COR-L47 (cell line): Measurements from ENCODE around the gene SHMT1.
"Not testable (repeated sequence)": the region's sequence is repeated elsewhere in the genome, so short reads cannot be mapped to it uniquely, and the experiment has no call there.

Source experiments
- DNase-seq: peaks from one replicate; lab custom pipeline; 2025; lab: John Stamatoyannopoulos, UW

The SHMT1 gene

DNA sequence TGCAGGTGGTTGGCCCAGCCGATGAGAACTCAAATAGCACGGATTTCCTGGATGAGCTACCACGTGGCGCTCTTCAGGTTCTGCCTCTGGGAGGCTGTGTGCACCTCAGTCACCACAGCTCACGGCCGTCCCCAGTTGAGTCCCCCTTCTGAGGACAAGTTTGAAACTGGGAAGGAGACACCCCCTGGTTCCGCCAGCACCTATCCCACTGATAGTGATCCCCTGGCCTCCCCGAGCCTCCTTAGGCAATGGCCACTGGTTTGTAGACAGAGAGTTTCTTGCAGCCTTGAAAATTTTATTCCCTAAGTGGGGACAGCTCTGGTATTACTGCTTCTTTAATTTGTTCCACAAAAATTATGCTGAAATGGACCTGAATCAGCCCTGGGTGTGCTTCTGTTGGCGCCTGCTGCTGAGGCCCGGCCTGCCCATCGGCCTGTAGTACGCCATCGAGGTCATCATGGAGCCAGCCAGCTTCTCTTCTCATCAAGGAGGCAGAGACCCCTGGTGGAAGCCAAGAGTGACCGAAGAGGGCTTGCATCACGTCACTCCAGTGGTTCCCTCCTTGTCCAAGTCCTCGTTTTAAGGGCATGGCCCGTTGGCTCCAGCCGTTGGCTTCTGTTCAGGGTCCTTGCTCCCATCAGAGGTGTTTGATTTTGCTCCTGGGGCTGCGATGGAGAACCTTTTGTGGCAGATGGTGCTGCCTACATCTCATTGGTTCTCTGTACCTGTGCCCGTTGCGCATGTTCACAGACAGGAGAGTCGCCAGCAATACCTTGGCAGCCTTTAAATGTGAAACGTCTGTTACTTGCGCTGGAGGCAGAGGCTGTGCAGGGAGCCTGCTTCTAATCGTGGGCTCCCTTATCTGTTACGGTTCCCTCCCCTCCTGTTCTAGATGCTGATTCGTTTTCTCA, 39.0 kb downstream of the SHMT1 start:
- no peak for DNase-seq

GRCh38 chr17:18323507-18324139, 39.7 kb downstream of the SHMT1 start:
- DNase-seq, result no peak

- no peak for DNase-seq
These were observed 40.3 kb downstream of the SHMT1 start for GRCh38 chr17:18323007-18323406.

GRCh38 chr17:18322522-18322921, 40.8 kb downstream of the SHMT1 start:
- no peak for DNase-seq

GRCh38 chr17:18321309-18321708, 42.0 kb downstream of the SHMT1 start:
- no peak for DNase-seq

DNA sequence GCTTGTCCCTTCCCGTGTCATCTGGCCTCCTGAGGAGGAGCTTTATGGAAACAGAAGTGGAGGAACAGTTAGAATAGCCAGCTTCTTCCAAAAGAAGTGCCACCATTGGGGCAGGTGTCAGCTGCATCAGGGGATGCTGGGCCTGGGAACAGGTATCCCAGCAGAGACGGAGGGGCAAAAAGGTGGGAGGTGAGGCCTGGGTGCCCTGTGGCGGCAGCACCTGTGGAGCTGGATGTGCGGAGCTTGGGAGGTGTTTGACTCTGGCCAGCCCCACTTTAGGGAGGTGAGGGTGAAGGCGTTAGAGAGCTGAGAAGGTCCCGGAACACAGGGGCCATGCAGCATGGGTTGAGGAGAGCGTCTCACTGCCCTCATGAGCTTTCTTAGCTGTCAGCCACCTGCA, 43.0 kb downstream of the SHMT1 start:
- DNase-seq, result no peak

- DNase-seq, result peak; percentile 15
These were observed 43.6 kb downstream of the SHMT1 start for GRCh38 chr17:18319604-18320256.

DNA sequence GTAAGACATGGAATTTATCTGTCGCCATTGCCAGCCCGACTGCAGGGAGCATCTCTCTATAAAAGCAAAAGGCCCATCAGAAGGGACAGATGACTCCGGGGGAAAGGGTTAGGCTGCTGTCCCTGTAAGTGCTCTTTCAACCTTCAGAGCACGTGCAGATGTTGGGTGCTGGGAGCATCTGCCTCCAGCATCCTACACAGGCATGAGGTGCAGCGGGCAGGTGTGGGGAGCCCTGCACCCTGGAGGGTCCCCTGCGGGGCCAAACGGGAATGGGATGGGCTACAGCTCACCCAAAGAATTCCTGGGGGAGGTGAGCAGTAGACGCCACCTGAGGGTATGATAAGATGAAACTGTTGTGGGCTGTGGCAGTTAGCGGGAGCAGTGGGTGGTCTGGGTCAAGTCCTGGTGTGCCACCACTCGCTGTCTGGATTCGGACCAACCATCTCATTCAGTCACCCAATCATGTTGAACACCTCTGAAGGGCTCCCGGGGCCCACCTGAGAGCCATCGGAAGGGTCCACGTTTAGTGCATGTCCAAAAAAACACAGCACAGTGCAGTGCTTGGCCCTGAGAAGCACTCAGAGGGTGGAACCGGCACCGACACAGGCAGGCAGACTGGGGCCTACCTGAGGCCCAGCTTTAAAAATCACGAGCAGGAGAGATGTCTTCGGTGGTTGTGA, 44.4 kb downstream of the SHMT1 start:
- DNase-seq, result no peak

GRCh38 chr17:18318117-18318516, 45.2 kb downstream of the SHMT1 start:
- no peak for DNase-seq

DNA sequence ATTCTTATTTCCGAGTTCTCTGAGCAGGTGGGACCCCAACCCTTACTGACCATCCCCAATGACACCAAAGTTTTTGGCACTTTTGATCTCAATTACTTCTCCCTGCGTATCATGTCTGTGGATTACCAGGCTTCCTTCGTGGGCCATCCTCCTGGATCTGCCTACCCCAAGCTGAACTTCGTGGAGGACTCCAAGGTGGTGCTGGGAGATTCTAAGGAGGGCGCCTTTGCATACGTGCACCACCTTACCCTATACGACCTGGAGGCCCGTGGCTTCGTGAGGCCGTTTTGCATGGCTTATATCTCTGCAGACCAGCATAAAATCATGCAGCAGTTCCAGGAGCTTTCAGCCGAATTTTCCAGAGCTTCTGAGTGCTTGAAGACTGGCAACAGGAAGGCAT, 47.4 kb downstream of the SHMT1 start:
- no peak for DNase-seq

DNA sequence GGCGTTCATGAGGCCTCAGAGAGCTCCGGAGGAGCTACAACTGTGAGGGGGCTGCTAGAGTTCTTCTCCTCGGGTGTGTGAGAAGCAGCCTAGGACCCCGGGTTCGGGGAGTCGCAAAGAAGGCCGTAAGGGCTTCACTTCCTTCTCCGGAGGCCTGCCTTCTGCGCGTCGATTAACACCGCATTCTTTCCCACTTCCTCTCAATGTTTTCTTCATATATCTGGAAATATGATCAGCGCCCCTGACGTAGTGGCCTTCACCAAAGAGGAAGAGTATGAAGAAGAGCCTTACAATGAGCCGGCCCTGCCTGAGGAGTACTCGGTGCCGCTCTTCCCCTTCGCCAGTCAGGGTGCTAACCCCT, 47.8 kb downstream of the SHMT1 start:
- DNase-seq, result no peak

DNA sequence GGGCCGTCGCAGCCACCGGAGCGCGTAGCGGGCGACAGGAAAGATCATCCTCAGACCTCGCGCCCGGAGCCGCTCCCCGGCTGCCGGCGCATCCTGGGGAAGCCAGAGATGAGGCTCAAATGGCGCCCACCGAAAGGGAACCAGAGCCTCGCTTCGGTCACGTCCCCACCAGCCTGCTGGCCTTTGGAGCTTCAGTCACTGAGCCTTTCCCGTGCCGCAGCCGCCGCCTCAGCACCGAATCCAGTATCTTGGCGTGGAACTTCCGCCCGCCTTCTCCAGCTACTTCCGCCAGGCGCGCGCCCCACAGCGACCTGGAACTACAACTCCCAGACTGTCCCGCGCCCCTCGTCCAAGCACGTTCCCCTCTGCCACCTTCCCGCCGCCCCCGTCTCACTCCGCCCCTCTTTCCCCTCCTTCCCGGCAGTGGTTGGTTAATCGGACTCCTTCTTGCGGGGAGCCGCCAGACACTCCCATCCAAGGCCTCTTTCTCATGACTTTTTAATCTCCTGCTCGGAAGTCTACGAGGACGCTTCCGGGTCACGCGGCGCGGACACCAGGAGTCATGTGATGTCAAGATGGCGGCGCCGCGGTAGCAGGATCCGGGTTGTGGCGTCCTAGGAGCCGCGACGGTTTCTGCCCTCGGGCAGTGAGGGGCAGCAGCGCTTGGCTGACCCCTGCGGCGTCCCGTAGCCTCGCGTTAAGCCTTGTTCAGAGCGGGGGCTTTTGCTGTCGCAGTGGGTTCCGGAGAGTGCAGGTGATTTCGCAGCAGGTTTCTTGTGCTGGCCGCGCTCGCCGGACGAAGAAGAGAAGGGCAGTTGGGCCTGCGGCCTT, 48.4 kb downstream of the SHMT1 start, which contains the start of the genes SMCR8 and TOP3A:
Gene SMCR8 (plus strand): TSS at position 563 of the 831 bp plus-strand sequence. CDS start 497 bp downstream, outside the sequence.
Gene TOP3A (minus strand): TSS at position 264 of the 831 bp plus-strand sequence. CDS start 216 bp downstream, at position 48.
- DNase-seq, result peak; percentile 63

DNA sequence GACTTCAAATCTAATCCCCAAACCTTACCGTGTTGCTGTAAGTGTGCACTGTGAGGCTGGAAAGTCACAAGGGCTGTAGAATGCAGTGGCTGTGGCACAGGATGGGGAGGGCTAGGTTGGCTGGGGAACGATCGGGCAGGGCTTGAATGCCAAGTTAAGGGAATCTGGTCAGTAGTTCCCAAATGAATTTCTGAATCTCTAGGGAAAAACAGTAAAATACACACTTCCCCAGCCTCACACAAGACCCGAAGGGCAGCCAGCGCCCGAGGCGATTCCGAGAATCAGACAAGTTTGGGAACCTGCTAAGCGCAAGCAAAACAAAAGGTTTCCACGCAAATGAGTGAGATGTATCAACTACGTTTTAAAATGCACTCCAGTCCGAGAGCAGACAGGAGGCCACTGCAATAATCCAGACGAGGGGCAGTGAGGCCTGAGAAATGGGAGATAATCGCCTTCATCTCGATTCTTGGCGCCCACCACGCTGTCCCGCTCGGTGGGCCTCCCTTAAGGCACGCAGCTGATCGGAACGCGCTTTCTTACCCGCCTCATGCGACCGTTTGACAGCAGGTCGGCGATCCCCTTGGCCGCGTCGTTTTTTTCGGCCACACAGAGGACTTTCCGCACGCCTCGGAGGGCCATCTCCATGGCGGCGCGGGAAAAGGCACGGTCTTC, 49.2 kb downstream of the SHMT1 start:
- DNase-seq, result no peak

GRCh38 chr17:18309202-18309601, 54.1 kb downstream of the SHMT1 start:
- DNase-seq, result no peak

- DNase-seq, result not testable (repeated sequence)
These were observed 60.1 kb downstream of the SHMT1 start for GRCh38 chr17:18303206-18303605.

DNA sequence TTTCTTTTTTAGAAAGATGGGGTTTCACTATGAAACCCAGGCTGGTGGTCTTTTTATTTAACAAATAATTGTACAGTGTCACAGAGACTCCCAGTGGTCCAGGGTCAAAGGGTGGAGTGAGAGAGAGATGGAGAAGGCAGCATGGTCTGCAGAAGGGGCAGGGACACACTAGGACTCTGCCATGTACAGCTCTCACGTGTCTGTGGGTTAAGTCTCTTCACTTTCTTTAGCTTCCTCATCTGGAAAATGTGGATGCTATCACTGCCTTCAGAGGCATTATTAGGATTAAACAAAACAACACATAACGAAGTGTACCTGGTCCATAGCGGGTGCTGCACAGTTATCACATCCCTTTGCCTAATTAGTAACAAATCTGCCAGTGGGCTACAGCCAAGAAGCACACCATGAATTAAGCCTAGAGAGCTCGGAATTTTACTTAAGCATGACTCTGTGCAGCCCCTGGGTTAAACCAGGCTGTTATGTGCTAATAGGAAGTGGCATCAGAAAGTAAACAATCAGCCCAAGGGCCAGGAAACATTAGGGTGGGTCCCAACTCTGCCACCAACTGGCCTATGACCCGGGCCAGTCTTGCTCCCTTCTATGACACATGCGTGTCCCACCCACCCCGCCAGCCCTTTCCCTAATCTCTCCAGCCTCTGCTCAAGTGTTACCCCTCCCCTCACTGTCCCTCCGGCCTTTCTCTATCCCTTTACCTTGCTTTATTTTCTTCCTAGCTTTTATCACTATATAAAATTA, 62.4 kb downstream of the SHMT1 start:
- DNase-seq, result no peak

- DNase-seq, result not testable (repeated sequence)
These were observed 65.3 kb downstream of the SHMT1 start for GRCh38 chr17:18298061-18298460.

DNA sequence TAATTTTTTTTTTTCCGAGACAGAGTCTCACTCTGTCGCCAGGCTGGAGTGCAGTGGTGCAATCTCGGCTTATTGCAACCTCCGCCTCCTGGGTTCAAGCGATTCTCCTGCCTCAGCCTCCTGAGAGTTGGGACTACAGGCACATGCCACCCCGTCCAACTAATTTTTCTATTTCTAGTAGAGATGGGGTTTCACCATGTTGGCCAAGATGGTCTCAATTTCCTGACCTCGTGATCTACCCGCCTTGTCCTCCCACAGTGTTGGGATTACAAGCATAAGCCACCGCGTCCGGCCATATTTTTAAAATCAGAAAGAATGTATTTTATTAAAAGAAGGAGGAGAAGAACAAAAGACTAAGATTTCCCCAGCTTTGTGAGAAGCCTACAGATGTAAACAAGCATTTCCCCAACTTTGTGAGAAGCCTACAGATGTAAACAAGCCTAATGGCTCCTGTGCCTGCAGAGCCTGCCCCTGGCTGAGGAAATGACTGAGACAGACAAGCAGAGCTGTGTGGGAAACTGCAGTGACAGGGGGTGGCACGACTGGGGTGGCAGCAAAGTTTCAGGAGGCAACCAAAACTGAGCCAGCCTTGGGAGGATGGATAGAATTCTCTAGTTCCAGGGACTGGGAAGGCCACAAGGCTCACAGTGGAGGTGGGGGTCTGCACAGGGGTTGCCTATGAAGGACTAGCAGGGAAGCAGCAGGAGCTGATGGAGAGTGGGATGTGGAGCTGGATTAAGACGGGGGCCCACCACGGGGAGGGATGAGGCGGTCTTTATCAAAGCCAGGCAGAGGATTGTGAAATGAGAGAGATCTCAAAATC, 71.4 kb downstream of the SHMT1 start:
- DNase-seq, result no peak

DNA sequence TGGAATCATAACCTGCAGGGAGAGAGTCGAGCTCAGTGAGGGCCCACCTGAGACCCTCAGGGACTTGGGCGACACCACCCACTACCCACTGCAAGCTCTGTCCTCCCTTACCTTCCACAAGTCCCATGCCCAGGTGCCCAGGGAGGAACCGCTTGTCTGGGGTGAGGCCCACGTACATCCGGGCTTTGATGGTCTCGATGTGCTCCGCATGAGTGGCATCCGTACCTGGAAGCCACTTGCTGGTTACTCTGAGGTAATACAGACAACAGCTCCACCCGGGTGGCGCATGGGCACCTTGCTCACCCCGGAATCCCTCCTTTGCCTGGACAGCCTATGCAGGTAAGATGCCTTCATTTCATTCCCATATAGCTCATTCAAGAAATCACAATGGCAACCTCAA, 78.1 kb downstream of the SHMT1 start:
- DNase-seq, result no peak
